Activated T-helper 9 cell treated with anti-CD3 and anti-CD28 coated beads, Interleukin-2, amount 50 U/mL, for 16 hours (primary cell): ENCODE data around the gene MAMLD1.

Experiments
- DNase-seq: peaks from one replicate; pipeline ENCODE4 v3.0.0-alpha.2; 2020; ENCODE audit warnings: low read depth

Gene MAMLD1

DNA sequence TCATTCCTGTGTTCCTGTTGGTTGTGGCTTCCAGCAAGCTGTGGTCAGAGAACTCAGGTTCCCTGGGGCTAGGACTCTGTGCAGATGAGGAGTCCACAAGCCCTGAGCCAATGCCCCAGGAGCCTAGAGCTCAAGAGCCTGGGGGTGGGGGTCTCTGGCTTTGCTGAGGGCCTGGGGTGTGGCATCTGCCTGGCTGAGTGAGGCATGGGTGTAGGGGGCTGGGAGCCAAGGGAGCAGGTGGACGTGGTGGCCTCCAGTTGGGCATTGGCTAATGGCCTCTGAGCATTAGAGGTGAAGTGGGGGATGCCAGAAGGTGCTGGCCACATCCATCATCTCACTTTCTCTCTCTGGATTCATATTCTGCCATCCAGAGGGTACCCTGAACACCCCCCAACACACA, 5.3 kb upstream of the MAMLD1 start:
- DNase-seq, result no peak

DNA sequence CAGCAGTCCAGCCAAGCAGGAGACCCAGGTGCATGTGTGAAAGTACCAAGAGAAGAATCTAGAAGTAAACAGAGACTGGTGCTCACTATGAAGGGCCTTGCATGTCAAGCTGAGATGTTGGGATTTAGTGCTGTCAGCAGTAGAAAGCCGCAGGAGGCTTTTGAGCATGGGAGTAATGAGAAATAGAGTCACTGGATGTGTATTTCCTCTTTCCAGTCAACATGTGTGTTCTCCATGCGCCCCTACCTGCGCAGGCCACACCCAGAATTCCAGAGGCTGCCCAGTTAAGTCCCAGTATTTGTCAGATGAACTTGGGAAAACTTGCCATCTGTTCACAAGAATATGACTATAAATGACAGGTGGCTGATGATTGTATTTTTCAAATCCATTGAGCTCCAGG, 4.5 kb upstream of the MAMLD1 start:
- no peak for DNase-seq

DNA sequence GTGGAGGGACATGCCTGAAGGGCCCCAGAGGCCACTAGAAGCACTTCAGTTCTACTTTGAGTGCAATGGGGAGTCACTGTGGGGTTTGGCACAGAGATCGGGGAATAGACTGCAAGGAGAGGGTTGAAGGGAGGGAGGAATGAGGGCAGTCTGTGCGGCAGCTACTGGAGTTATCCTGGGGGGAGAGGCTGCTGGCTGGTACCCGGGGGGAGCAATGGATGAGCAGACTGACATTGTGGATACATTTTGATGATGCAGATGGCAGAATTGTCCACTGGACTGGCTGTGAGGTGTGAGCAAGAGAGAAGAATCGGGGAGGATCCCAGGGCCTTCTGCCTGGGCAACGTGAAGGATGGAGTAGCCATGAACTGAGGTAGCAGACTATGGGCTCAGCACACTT, 2.8 kb upstream of the MAMLD1 start:
- DNase-seq, result no peak

DNA sequence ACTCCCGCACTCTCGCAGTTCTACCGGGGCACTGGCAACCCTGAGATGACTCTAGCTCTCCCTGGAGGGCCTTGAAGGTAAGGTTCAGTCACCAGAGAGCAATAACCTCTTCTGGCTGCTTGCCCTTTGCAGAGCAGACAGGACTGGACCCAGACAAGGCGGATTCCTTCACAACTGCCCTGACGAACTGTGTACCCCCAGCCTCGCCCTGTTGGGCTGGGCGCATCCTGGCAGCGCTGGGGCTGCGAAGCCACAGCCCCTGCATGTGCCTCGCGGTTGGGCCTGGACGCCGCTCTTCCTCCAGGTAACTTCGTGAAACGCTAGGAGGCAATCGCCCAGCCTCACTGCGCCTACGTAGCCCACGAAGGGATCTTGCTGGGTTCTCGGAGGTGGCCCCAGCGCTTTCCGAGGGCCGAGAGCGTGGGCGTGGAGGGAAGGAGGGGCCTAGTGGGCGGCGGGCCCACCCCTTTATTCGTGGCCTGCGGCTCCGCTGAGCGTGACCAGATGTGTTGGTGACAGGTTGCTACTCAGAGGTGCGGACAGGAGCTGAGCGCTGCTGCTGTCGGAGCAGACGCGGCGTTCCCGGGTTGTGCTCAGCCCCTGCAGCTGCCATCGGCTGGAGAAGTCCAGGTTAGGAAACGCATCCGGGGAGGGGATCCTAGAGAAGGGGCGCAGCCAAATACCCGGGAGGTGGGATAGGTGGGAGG, 1.9 kb upstream of the MAMLD1 start:
- DNase-seq, result peak; percentile 33

DNA sequence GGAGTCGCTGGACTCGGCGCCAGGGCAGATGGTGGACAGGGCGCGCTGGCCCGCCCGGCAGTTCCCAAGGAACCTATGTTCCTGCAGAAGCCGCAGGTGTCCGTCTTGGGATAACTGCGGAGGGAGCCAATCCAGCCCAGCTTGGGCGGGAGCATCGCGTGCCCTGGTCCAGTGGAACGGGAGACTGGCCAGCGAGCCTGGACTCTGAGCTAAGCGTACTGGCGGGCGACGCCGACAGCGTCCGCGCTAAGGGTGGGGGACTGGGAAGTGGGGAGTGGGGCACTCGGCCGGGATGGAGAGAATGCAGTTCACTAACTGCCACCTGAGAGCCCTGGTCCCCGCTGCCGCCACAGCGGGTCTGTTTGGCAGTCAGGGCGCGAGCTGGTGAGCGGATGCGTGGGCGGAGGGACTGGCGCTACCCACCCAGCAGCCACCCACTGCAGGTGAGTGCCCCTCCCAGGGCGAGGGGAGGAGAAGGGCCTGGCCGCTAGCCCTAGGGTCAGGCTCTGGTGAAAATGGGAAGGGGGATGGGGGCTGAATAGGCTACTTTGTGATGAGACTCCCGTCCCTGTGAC, 1.3 kb upstream of the MAMLD1 start:
- DNase-seq, result peak; percentile 17

DNA sequence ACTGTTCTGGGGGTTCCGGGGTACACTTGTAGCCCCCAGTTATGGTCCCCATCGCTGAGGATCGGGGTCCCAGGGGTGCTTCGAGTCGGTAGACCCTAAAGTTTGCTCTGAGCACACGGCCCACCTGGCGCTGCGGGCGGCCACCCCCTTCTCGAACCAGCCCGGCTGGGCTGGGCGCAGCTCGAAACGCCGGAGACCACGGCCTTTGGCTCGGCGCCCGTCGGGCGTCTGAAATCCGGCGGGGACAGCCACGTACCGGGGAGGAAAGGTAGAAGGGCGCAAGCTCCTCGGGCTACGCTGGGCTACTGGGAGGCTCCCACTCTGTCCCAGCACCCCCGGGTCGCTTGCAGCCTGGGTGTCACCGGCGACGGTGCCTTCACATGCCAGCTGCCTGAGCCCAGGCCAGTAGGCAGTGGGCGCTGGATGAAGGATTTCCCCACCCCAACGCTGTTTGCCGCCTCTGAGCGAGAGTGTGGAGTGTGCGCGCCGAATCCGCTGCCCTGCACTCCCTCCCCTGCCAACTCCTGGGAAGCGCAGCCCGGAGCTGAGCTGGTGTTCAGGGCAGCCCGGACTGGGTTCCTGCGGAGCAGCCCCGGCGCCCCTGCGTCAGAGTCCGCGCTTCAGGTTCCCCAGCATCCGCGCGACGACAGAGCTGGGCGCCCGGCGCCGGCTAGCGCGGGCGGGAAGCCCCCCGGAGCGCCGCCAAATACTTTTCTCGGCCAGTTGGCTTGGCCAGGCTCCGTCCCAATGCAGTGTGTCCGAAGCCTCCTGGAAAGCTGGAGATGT, 637 bp downstream of the MAMLD1 start:
- no peak for DNase-seq

DNA sequence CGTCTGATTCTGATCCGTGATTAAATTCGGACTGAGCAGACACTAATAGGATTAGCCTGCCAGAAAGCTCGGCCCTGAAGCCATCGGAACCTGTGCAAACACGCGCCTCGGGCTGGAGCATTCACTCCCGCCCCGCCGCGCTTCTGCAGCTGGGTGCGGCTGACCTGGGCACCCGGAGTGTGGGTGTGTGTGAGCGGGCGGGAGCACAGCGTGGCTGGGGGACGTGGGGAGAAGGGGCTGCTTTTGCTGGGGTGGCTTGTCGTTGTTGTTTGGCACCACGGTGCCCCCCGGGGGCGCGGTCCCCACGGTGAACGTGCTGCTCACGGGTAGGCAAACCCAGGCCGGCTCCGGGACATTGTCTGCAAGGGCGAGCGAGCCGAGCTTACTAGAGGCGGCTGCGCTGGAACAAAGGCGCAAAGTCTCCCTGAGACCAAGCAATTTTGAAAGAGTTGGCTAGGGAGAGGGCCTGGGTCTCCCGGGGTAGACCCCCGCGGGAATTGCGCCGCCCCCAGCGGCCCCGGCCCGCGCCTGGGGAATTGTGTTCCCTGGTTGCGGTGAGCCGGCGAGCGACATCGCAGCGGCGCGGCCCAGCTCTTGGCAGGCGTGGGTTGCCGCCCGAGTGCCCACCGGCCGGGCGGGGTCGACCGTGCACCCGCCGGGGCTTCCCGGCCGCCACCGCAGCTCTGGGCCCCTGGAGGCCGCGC, 1.4 kb downstream of the MAMLD1 start:
- no peak for DNase-seq

DNA sequence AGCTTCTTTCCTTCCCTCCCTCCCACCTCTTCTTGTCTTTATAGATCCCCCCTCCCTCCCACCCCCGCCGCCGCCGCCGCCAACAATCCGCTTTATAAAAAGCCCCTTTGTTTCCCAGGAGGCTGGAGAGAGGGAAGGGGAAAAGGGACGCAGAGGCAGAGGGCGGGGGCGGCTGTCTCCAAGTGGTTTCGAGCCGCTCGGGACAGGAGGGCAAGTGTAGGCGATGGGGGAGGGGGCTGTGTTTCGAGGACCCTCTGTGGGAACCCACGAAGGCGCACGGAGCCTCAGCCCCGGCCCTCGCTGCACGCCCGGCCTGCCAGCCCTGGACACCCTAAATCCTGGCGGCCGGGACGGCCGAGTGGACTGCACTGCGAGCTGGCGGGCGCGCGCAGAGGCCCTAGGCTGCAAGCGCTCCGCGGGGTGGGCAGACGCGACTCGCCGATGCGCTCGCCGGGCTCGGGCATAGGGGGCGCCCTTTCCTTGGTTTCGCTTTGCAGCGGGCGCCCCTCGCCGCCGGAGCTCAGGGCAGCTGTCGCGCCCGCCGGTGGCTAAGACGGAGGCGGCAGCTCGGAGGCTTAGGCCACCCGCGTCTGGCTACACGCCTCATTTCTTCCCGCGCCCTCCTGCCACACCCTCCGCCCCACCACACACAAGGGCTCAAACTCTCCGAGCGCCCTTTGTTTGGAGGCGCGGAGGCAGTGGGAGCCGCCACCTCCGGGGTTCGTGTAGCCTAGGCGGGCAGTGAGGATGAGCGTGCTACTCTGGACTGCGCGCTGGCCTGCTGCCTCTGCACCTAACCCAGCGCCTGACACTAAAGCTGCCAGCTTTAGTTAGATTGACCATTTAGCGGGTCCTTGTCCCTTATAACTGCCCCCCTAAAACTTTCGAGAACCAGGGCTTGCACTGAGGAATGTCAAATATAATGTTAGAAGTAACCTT, 2.2 kb downstream of the MAMLD1 start:
- peak; percentile 40 for DNase-seq

DNA sequence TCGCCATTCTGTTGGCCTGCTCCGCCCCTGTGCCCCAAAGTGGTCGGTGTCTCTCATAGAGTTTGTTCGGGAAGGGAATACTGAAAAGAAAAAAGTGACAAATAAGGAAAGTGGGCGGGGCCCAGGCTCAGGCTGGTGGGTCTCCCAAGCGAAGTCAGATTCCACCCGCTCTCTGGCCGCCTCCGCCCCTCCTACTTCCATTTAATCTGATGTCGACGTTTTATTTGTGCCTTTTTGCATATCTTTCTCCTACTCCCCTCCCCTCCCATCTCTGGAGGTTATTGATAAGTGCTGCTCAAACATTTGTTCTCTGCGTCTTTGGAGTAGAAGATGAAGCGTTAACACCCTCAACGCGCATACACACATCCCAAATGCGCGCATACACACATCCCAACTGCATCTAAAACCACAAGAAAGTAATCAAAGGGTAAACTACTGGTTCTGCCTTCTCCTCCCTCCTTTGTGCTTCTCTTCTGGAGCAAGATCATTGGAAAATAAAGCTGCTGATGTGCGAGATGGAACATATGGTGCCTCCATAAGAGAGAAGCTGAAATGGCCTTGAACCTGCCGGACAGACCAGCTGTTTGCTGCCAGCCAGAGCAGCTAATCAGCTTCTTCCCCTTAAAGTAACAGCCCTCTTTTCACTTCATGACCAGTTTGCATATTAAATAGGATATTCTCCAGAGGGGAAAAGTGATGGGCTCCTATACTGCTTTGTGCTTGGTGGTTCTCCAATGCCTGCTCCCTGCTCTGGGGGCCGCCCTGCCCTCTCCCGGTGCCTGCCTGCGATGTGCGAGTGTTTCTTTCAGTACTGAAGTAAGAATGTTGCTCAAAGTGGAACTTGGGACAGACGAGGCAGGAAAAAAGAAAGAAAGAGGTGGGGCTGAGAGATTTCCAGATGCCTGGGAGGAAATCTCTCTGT, 3.1 kb downstream of the MAMLD1 start:
- DNase-seq, result no peak

DNA sequence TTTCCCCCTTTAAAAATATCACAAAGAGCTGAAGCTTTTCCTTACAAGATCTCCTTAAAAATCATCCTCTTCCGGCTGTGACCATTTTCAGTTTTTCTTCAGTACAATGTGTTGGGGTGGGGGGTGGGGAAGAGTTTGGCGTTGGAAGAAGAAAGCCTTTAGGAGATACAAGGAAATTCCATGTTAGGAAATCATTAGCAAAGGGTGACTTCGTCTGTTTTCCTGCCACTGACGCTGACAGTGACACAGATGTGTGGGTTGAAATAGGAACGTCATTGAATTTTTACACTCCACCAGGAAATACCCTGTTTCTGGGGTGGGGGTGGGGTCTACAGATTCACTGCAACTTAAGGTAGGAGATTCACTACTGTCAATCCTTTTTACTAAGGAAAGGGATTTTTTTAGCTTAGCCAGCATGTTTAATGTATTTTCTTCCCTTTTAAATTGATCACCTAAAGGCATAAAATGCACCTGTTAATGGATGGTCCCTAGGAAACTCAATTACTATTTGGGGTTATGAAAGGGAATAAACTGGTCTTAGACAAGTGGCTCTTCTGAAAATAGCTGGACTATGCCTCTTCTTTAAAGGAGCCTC, 3.9 kb downstream of the MAMLD1 start:
- DNase-seq, result no peak

DNA sequence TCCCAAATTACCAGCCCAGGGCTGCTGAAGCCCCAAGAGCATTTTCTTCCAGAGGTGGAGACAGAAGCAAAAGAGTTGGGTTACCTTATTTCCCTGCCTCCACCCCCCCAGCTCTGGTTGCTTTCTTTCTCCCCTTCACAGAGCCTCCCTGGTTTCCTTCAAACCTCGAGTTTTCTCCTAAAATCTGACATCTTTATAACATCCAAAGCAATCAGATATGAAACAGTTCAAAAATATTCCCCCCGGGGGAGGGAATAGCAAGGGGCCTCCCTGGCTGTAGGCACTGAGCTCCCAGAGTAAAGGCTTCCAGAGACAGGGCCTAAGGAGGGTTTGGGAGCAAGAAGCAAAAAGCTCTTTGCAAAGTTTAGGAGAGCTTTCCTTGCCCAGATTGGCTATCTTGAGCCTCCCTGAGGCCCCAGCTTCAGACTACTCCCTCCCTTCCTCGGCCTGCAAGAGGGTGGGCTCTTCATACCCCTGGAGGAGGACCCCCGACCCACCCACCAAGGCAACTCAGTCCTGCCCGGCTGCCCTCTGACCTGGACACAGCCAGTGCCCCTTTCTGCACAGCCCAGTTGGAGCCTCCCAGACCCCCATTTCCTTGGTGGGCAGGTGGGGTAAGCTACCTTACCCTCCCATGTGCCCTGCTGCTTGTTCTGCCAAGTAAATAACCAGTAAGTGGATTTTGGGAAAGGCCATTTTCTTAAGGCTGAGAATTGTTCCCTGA, 7.6 kb downstream of the MAMLD1 start:
- DNase-seq, result no peak

DNA sequence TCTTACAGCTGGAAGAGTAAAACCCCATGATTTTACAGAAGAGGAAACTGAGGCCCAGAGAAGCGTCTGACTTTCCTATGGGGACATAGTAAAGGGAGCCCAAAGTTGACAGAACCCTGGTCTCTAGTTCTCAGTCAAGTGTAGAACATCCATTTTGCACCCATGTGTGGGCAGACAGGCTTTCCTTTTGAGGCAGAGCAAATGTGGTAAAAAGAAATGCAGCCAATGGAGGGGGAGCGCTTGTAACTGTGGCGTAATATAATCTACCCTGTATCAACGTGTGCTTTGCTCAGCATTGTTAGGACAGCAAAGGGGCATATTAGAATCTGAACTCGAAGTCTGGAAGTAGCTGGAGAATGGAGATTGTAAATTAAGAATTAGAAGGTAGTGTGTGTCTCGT, 8.8 kb downstream of the MAMLD1 start:
- DNase-seq, result no peak

DNA sequence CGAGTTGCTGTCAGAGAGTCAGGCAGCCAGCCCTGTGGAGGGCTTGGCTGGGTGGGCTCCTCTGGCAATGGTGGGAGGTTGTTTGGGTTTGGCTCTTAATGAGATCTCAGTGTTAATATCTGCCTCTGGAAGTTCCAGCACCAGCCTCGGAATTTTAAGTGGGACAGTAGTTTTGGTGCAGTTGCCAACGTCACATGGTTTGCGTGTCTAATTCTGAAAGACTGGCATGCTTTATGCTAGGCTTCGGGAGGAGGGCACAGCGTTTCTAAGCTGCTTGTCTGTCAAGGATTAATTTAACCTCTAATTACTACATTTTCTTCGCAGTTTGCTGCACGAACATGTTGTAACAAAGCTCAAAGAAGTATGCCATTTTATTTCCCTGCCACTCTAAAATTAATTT, 9.2 kb downstream of the MAMLD1 start:
- DNase-seq, result no peak

DNA sequence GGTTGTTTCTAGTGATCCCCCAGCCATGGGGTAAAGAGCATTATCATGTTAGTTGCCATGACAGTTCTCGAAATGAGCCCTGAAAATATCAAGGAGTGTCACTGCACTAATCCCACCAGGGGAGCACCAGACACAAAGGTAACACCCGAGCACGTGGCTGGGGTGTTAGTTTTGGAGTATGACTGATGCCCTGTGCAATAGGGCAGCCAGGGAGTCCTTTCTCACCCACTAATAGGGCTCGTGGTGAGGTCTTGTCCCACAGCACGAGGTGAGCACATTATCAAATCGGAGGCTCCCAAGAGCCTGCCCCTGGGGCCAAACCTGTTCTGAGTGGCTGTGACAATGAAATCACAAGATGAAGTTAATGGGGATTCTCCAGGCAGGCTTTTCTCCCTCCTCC, 9.6 kb downstream of the MAMLD1 start:
- DNase-seq, result no peak

DNA sequence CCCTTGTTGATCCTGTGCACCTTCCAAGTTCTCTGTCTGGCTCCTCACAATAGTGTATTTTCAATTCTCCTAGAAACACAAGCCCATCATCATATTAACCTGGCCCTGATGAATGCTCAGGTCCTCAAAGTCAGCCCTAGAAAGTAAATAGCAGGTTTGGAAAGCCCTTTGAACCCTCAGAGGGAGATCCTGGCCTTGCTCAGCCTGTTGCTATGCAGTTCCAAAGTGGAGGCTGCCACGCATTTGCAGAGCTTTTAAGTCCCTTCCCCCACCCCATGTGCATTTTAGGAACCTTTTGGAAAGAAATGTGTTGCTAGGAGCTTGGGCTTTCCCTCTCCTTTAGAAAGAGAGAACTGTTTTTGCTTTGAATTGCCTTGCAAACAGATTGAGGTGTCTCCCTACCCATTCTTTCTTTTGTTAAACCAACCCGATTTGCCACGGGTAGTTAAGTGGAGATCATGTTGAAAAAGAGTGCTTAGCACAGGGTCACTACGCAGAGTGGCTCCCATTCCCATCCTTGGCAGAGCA, 12.2 kb downstream of the MAMLD1 start:
- no peak for DNase-seq

DNA sequence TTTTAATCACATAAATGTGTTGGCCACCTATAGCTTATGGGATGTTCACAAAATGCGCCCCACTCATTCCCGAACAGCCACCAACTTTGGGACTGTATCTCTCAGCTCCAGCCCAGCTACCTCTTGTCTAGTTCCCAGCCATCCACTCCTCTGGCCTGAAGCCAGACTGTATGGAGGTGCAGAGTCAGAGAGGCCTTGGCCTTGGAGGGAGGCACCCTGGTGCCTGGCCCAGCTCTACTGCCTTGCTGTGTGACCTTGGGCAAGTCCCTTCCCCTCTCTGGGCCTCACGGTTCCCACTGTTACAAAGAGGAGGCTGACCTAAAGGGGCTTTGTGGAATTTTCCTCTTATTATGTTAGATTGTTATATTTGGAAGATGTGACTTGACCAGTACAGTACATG, 13.9 kb downstream of the MAMLD1 start:
- DNase-seq, result no peak

DNA sequence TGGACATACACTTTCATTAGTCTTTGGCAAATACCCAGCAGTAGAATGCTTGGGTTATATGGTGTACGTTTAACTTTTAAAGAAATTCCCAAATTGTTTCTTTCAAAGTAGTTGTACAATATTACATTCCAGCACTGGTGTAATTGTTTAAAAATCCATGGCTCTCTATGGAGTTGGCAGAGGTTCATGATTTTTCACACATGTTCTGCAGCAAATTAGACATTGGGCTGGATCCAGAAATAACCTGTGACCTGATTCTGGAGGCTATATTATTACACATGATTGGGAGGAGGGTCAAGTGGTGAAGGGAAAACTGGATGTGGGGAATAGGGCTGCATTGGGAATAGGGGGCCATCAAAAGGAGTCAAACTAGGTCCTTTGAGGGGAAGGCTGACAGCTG, 41.9 kb downstream of the MAMLD1 start:
- DNase-seq, result no peak

DNA sequence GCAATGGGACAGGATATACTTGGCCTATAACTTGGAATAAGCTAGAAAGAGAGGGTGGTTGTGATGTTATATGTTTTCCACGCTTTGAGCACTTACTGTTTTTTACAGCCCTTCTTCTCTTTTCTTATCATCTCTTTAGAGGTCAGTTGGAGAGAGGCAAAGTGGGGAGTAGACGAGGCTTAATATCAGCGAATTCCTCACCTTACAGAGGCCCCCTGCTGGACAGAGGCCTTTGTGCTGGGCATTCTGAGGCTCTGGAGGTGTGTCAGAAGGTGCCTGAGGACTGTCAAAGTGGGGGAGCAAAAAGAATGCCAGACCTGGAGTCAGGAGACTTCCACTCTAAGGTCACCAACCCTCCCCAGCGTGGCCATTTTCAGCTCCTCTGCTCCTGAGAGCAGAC, 42.5 kb downstream of the MAMLD1 start:
- DNase-seq, result no peak

DNA sequence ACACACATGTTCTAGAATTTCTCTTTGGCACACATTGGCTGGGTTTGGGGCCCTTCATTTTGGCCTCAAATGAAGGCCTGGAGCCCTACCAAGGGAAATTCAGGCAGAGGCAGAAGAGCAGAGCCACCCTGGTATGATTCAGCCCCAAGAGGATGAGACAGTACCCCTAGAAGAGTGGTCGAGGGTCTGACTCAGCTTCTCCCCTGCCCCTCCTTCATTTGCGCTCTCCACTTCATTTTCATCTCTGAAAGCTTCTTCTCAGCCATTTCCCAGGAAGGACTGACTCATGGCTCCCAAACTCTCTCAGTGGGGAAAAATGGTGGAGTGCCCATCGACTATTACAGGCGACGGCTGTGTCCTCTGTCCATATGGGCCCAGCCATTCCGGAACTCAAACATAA, 43.5 kb downstream of the MAMLD1 start:
- no peak for DNase-seq
